Astrocyte of the spinal cord (primary cell): ENCODE measurements around the gene PNPLA7.

ENCODE experiments used
- DNase-seq: peaks from one replicate; pipeline ENCODE4 v3.0.0; 2011; ENCODE audit warnings: low read depth, low spot score
- H3K4me3 ChIP-seq: 2 replicates; pipeline ENCODE4 v1.5.1; 2011; ENCODE audit warnings: low read depth, mild to moderate bottlenecking, low read length, moderate library complexity
- CTCF ChIP-seq: IDR thresholded peaks from 2 replicates; pipeline ENCODE4 v1.5.1; 2012; ENCODE audit warnings: low read depth, mild to moderate bottlenecking, low read length, inconsistent platforms
- in situ Hi-C: cut with HindIII; loops from 2 replicates; pipeline ENCODE4 v1.10.0; 2017; ENCODE audit warnings: low sequenced_read_pairs

Gene PNPLA7

GRCh38 chr9:137502008-137502911 lies 47.9 kb downstream of the PNPLA7 start:
- no peak for TF ChIP-seq CTCF
- in situ Hi-C loops, result no loop called here
- no peak for DNase-seq
- H3K4me3 ChIP-seq, result no peak overlapping the region

- in situ Hi-C loops, result no loop called here
These were observed 48.7 kb downstream of the PNPLA7 start for GRCh38 chr9:137501457-137501856.

GRCh38 chr9:137500666-137501397 lies 49.4 kb downstream of the PNPLA7 start:
- no peak for TF ChIP-seq CTCF
- DNase-seq, result no peak
- no peak overlapping the region for H3K4me3 ChIP-seq
- in situ Hi-C loops, result no loop called here

More at GRCh38 chr9:137501457-137501856, 48.7 kb downstream of the PNPLA7 start:
- no peak overlapping the region for H3K4me3 ChIP-seq
- no peak for TF ChIP-seq CTCF
- DNase-seq, result no peak

DNA sequence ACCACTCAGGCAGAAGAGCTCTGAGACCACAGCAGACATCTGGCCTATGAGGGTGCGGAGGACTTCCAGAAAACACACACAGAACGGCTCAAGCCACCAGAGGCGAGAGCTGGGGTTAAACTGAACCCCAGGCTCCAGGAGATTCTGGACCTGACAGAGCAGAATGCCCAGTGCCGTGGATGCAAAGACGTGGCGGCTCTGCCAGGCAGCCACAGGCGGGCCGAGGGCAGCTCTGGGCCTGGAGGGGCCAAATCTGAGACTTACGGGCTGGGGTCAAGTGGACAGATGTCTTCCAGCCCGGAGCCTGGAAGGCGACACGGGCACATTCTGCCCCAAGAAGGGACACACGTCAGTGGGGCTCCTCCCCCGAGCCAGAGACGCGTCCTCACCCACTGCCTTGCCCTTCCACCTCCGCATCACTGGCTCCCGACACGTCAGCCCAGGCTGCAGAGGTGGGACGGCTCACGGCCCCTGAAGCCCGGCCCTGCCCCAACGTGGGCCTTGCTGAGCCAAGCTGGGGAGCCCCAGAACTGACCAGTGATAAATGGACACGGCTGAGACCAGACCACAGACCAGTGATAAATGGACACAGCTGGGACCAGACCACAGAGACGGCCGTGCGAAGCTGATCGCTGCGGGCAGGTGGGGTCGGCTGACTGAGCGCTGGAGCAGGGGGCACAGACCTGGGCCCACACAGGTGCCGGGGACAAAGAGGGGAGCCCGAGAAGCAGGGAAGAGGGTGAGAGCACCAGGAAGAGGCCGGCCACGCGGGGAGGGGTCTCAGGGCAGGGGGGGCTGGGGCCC lies 50.1 kb downstream of the PNPLA7 start:
- in situ Hi-C loops, result no loop called here

GRCh38 chr9:137499416-137499815 lies 50.8 kb downstream of the PNPLA7 start:
- in situ Hi-C loops, result no loop called here
- no peak for TF ChIP-seq CTCF
- no peak for DNase-seq
- no peak overlapping the region for H3K4me3 ChIP-seq

More for the DNA sequence above, 50.1 kb downstream of the PNPLA7 start:
- TF ChIP-seq CTCF, result no peak
- H3K4me3 ChIP-seq, result no peak overlapping the region
- DNase-seq, result no peak

GRCh38 chr9:137498720-137499150 lies 51.5 kb downstream of the PNPLA7 start:
- no peak overlapping the region for H3K4me3 ChIP-seq
- in situ Hi-C loops, result no loop called here
- no peak for TF ChIP-seq CTCF
- no peak for DNase-seq
